HCT116 (cell line): ENCODE results near the gene INPP5K. TPM values are rescaled to one million over a fixed set of nuclear protein-coding genes. Genes with fewer than 3 reads are reported as not detected.

Experiments
- ATAC-seq: fragments of 200-7000 bp; cut with Tn5 transposase; 2 replicates; pipeline ENCODE4 v1.9.1; 2020; ENCODE audit warnings: mild to moderate bottlenecking, moderate library complexity
- BruUV-seq: library from RNA; stranded (reverse); fragments of 400-500 nt; replicated peaks from 2 replicates; lab custom pipeline; 2021; lab: Mats Ljungman, UMichigan
- CTCF ChIA-PET: fragments of 300-600 bp; sonication (Branson Sonifier 250); formaldehyde crosslinking; loops from one replicate; lab custom pipeline; 2021; ENCODE audit warnings: antibody characterized with exemption; lab: Charles Lee
- POLR2A ChIA-PET: fragments of 300-600, 350-600 bp; sonication (Branson Sonifier 250); formaldehyde crosslinking; loops from one replicate; lab custom pipeline; 2021; ENCODE audit warnings: antibody characterized with exemption; lab: Charles Lee
- RAD21 ChIA-PET, 2 experiments: fragments of 300-600 bp; sonication (Branson Sonifier 250); formaldehyde crosslinking; loops; one replicate each; lab custom pipeline; 2023; ENCODE audit warnings: low total read pairs in 2 of 2; ENCODE audit not compliant: uncharacterized antibody in 2 of 2, unreplicated experiment in 2 of 2, low non-redundant PET in 1 of 2; lab: Charles Lee
- DNase-seq: peaks from one replicate; pipeline ENCODE4 v3.0.0-alpha.2; 2010; ENCODE audit warnings: low read depth, low spot score
- H2AFZ ChIP-seq: fragments of 200-600 bp; shearing (Covaris generic), sonication (generic); 2 replicates; pipeline ENCODE4 v1.6.1; 2017; ENCODE audit warnings: low read depth, mixed run types, mixed read lengths, antibody characterized with exemption, low read length; ENCODE audit not compliant: poor library complexity, severe bottlenecking
- H3K27ac ChIP-seq: 2 replicates; pipeline ENCODE4 v1.5.1; 2012; ENCODE audit warnings: low read depth, low read length
- H3K27me3 ChIP-seq: fragments of 200-600 bp; sonication (generic); 2 replicates; pipeline ENCODE4 v1.6.1; 2016; ENCODE audit warnings: mixed run types, low read length, mixed read lengths; ENCODE audit not compliant: insufficient read depth
- H3K36me3 ChIP-seq, 2 experiments: fragments of 200-500 bp in 1 of 2; fragments of 200-600 bp in 1 of 2; sonication (Bioruptor generic) in 1 of 2; sonication (generic) in 1 of 2; 2 replicates each; pipeline versions ENCODE4 v1.5.1 to v1.6.1; 2014 to 2016; ENCODE audit warnings: low read length in 2 of 2, inconsistent platforms in 1 of 2, mixed read lengths in 1 of 2, mixed run types in 1 of 2; ENCODE audit not compliant: insufficient read depth in 2 of 2, control insufficient read depth in 1 of 2
- H3K4me1 ChIP-seq, 2 experiments: fragments of 200-600 bp in 1 of 2; sonication (generic) in 1 of 2; 2 replicates each; pipeline versions ENCODE4 v1.5.1 to v1.6.1; 2012 to 2017; ENCODE audit warnings: low read length in 2 of 2, inconsistent platforms in 1 of 2, mild to moderate bottlenecking in 1 of 2, mixed read lengths in 1 of 2, mixed run types in 1 of 2, moderate library complexity in 1 of 2; ENCODE audit not compliant: insufficient read depth in 2 of 2, control insufficient read depth in 1 of 2
- H3K4me2 ChIP-seq: fragments of 200-600 bp; sonication (generic); 2 replicates; pipeline ENCODE4 v1.6.1; 2017; ENCODE audit warnings: mixed run types, low read length, mixed read lengths
- H3K4me3 ChIP-seq, 2 experiments: fragments of 200-600 bp in 1 of 2; sonication (generic) in 1 of 2; replicated peaks in 1 of 2; 2 replicates each; pipeline ENCODE4 v1.5.1; 2011 to 2016; ENCODE audit warnings: low read length in 2 of 2, control low read depth in 1 of 2, low read depth in 1 of 2, mild to moderate bottlenecking in 1 of 2, mixed read lengths in 1 of 2, mixed run types in 1 of 2
- H3K79me2 ChIP-seq: fragments of 200-600 bp; sonication (generic); 2 replicates; pipeline ENCODE4 v1.6.1; 2017; ENCODE audit warnings: mild to moderate bottlenecking, mixed run types, low read length, moderate library complexity, mixed read lengths; ENCODE audit not compliant: insufficient read depth
- H3K9ac ChIP-seq: fragments of 200-600 bp; sonication (generic); 2 replicates; pipeline ENCODE4 v1.6.1; 2016; ENCODE audit warnings: low read length, mixed read lengths
- H3K9me2 ChIP-seq: fragments of 200-600 bp; sonication (generic), shearing (Covaris generic); 2 replicates; pipeline ENCODE4 v1.6.1; 2017; ENCODE audit warnings: mixed run types, mild to moderate bottlenecking, moderate library complexity; ENCODE audit not compliant: insufficient read depth
- H3K9me3 ChIP-seq, 2 experiments: fragments of 200-500 bp in 1 of 2; fragments of 200-600 bp in 1 of 2; sonication (Bioruptor generic) in 1 of 2; sonication (generic) in 1 of 2; 2 replicates each; pipeline ENCODE4 v1.6.1; 2014 to 2017; ENCODE audit warnings: low read length in 2 of 2, mixed read lengths in 2 of 2, inconsistent platforms in 1 of 2, low read depth in 1 of 2, mild to moderate bottlenecking in 1 of 2, mixed run types in 1 of 2, moderate library complexity in 1 of 2; ENCODE audit not compliant: control insufficient read depth in 1 of 2, insufficient read depth in 1 of 2
- H4K20me1 ChIP-seq: fragments of 200-600 bp; sonication (generic), shearing (Covaris generic); 2 replicates; pipeline ENCODE4 v1.6.1; 2017; ENCODE audit warnings: mixed run types, mild to moderate bottlenecking, moderate library complexity; ENCODE audit not compliant: insufficient read depth
- CBX3 ChIP-seq: IDR thresholded peaks from 2 replicates; pipeline ENCODE4 v1.6.1; 2012; ENCODE audit warnings: low read depth
- JUND ChIP-seq: IDR thresholded peaks from 2 replicates; pipeline ENCODE4 v1.6.1; 2012
- MAX ChIP-seq: IDR thresholded peaks from 2 replicates; pipeline ENCODE4 v1.6.1; 2012
- POLR2A ChIP-seq: IDR thresholded peaks from 2 replicates; pipeline ENCODE4 v1.7.0; 2011; ENCODE audit warnings: borderline replicate concordance; ENCODE audit not compliant: insufficient read depth, insufficient read length; ENCODE audit errors: extremely low read depth
- RAD21 ChIP-seq: IDR thresholded peaks from 2 replicates; pipeline ENCODE4 v1.6.1; 2012; ENCODE audit warnings: low read depth, mild to moderate bottlenecking
- REST ChIP-seq: IDR thresholded peaks from 2 replicates; pipeline ENCODE4 v1.6.1; 2012; ENCODE audit warnings: low read depth
- SP1 ChIP-seq: IDR thresholded peaks from 2 replicates; pipeline ENCODE4 v1.6.1; 2012; ENCODE audit warnings: low read depth
- ZFX ChIP-seq: fragments of 450-650 bp; IDR thresholded peaks from 2 replicates; pipeline ENCODE4 v1.6.1; 2017
- intact Hi-C: fragments of 100-400 bp; cut with micrococcal nuclease; formaldehyde crosslinking; loops from 2 replicates; pipeline ENCODE4 v1.10.0; 2022
- total RNA-seq: library from RNA; stranded (reverse); gene quantifications from one replicate; pipeline ENCODE4 v1.2.1, GENCODE V29; 2021; ENCODE audit not compliant: unreplicated experiment

Gene INPP5K
- total RNA-seq, 1 experiment from 2014 or later, result 25.6 TPM

GRCh38 chr17:1511756-1512321, 4.6 kb downstream of the INPP5K start (continued):
- TF ChIP-seq REST (no peak), ZFX (no peak)
- TF ChIP-seq, all 23 proteins: peak for 0

GRCh38 chr17:1511290-1511689, 5.1 kb downstream of the INPP5K start:
- H4K20me1 ChIP-seq, result no peaks in the 10 kb centered on the region
- H3K27ac ChIP-seq, result no peak overlapping the region
- DNase-seq (no peak), ATAC-seq (no peak)
- no peak overlapping the region for H2AFZ ChIP-seq
- no peak overlapping the region for H3K9ac ChIP-seq
- peaks cover 12% of the 10 kb centered on the region; the same call in 1 of the 2 replicates for H3K79me2 ChIP-seq
- no peaks in the 10 kb centered on the region for H3K9me2 ChIP-seq
- no peaks in the 10 kb centered on the region for H3K9me3 ChIP-seq
- ChIA-PET POLR2A (no interaction called here), CTCF (no interaction called here), RAD21 (no interaction called here)
- no peaks in the 10 kb centered on the region; a peak in 2 of 4 replicates for H3K36me3 ChIP-seq
- peaks cover 5 to 24% of the 10 kb centered on the region in 2 experiments for H3K4me1 ChIP-seq
- no peaks in the 10 kb centered on the region for H3K27me3 ChIP-seq
- H3K4me3 ChIP-seq, result no peak overlapping the region
- no peak for TF ChIP-seq MAX
- TF ChIP-seq RAD21, result no peak
- TF ChIP-seq JUND, result no peak
- no peak for TF ChIP-seq SP1
- no peak for TF ChIP-seq CBX3
- no peak for TF ChIP-seq POLR2A
- BruUV-seq, result no TSS peak
- no peak overlapping the region for H3K4me2 ChIP-seq
- intact Hi-C loops, result no loop called here
